PC-3 (cell line): ENCODE data around the gene ZNF281. TPM values are rescaled to one million over a fixed set of nuclear protein-coding genes. Genes with fewer than 3 reads are reported as not detected.

ENCODE experiments used
- ATAC-seq: fragments of 200-7000 bp; cut with Tn5 transposase; 2 replicates; pipeline ENCODE4 v1.9.1; 2020; ENCODE audit warnings: mild to moderate bottlenecking, moderate library complexity
- BruUV-seq: library from RNA; stranded (reverse); fragments of 400-500 nt; replicated peaks from 2 replicates; lab custom pipeline; 2021; lab: Mats Ljungman, UMichigan
- CTCF ChIA-PET: fragments of 300-600 bp; sonication (Branson Sonifier 250); formaldehyde crosslinking; loops from one replicate; lab custom pipeline; 2022; ENCODE audit warnings: antibody characterized with exemption; lab: Charles Lee
- POLR2A ChIA-PET: fragments of 300-600 bp; sonication (Branson Sonifier 250); formaldehyde crosslinking; loops from one replicate; lab custom pipeline; 2022; ENCODE audit warnings: antibody characterized with exemption; ENCODE audit not compliant: unreplicated experiment; lab: Charles Lee
- DNase-seq: peaks from one replicate; pipeline ENCODE4 v3.0.0-alpha.2; 2015
- H2AFZ ChIP-seq: fragments of 300-600 bp; sonication (generic); 2 replicates; pipeline ENCODE4 v1.6.0; 2016; ENCODE audit warnings: antibody characterized with exemption, low read length
- H3F3A ChIP-seq: fragments of 300-600 bp; sonication (generic); one replicate; pipeline ENCODE4 v1.6.0; 2017; ENCODE audit warnings: antibody characterized with exemption, low read length, control low read depth, mild to moderate bottlenecking; ENCODE audit not compliant: unreplicated experiment
- H3K27ac ChIP-seq: fragments of 300-600 bp; sonication (generic); 2 replicates; pipeline ENCODE4 v1.5.1; 2016; ENCODE audit warnings: mild to moderate bottlenecking, low read length
- H3K27me3 ChIP-seq: fragments of 300-600 bp; sonication (generic); 2 replicates; pipeline ENCODE4 v1.6.1; 2016; ENCODE audit warnings: low read length, mixed read lengths
- H3K36me3 ChIP-seq: fragments of 300-600 bp; sonication (generic); 2 replicates; pipeline ENCODE4 v1.6.1; 2016; ENCODE audit warnings: low read depth, mixed run types, low read length, mixed read lengths
- H3K4me1 ChIP-seq: fragments of 300-600 bp; sonication (generic); 2 replicates; pipeline ENCODE4 v1.5.1; 2016; ENCODE audit warnings: low read length; ENCODE audit not compliant: insufficient read depth
- H3K4me2 ChIP-seq: fragments of 300-600 bp; sonication (generic); 2 replicates; pipeline ENCODE4 v1.6.0; 2016; ENCODE audit warnings: low read length
- H3K4me3 ChIP-seq: fragments of 300-600 bp; sonication (generic); 2 replicates; pipeline ENCODE4 v1.5.1; 2016; ENCODE audit warnings: mild to moderate bottlenecking, low read length, mixed read lengths
- H3K79me2 ChIP-seq: fragments of 300-600 bp; sonication (generic); 2 replicates; pipeline ENCODE4 v1.6.1; 2017; ENCODE audit warnings: low read length, mixed read lengths
- H3K9ac ChIP-seq: fragments of 300-600 bp; sonication (generic); 2 replicates; pipeline ENCODE4 v1.6.0; 2016; ENCODE audit warnings: mild to moderate bottlenecking, low read length
- H3K9me2 ChIP-seq: fragments of 300-600 bp; sonication (generic); replicated peaks from 2 replicates; pipeline ENCODE4 v1.6.1; 2016; ENCODE audit warnings: mixed run types, low read length, mixed read lengths
- H3K9me3 ChIP-seq: fragments of 300-600 bp; sonication (generic); 2 replicates; pipeline ENCODE4 v1.6.1; 2016; ENCODE audit warnings: low read length, mixed read lengths
- H4K20me1 ChIP-seq: fragments of 300-600 bp; sonication (generic); 2 replicates; pipeline ENCODE4 v1.6.1; 2016; ENCODE audit warnings: low read length, mixed read lengths
- EZH2 ChIP-seq: fragments of 300-600 bp; sonication (generic); IDR thresholded peaks from one replicate; pipeline ENCODE4 v1.6.1; 2017; ENCODE audit warnings: antibody characterized with exemption, mild to moderate bottlenecking, low read length; ENCODE audit not compliant: unreplicated experiment
- EZH2phosphoT487 ChIP-seq: fragments of 300-600 bp; sonication (generic); IDR thresholded peaks from 2 replicates; pipeline ENCODE4 v1.6.1; 2018; ENCODE audit warnings: mild to moderate bottlenecking, antibody characterized with exemption, low read length, borderline replicate concordance
- intact Hi-C: fragments of 100-400 bp; cut with micrococcal nuclease; formaldehyde crosslinking; loops from 2 replicates; pipeline ENCODE4 v1.9.0; 2023
- total RNA-seq: library from RNA; depleted of rRNA; stranded (reverse); fragments of >200 nt; gene quantifications from 2 replicates; pipeline ENCODE4 v1.2.3, GENCODE V29; 2014
- TF ChIP-seq, protein P1 (sequence below): fragments of 300-600 bp; sonication (generic); conservative IDR thresholded peaks from 2 replicates; pipeline ENCODE4 v1.5.1; 2017; ENCODE audit warnings: antibody characterized with exemption, low read depth, mild to moderate bottlenecking, low read length

The ZNF281 gene
- total RNA-seq, 1 experiment from 2014 or later, result 26.6 TPM

DNA sequence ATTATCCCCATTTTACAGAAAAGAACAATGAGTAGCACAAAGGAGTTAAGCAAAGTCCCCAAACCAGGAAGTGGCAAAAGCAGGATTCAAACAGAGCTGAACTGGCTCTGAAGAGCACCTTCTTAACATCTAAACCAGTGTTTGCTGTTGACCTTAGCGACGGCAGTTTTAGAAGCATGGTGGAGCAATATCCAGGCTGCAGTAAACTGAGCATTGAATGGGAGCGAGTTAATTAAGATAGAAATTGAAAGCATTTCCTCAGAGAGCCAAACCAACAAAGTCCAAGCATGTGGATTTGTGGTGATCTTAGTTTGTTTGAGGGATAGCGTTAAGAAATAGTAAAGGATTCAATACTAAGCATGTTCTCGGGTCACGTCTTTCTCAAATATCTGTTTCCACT is 13.4 kb upstream of the ZNF281 start:
- no peak overlapping the region for H2AFZ ChIP-seq
- no peak for DNase-seq
- POLR2A ChIA-PET, result no interaction called here

DNA sequence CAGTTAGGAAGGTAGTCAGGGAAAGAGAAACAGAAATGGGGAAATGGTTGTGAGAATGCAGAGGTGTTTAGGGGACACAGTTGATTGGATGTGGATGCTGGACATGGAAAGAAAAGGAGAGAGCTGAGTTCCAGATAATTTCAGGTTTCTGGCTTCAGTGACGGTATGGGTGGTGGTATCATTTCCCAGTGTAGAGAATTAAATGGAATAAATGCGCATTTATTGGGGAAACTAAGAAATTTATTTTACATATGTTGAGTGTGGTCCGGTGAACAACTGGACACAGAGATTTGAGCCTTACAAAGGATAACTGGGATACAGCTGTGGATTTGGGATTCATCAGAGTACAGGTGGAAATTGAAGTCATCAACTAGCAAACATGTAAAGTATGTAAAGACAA is 12.4 kb upstream of the ZNF281 start:
- Histone ChIP-seq H3K4me1 (peaks cover 5% of the 10 kb centered on the region), H3K36me3 (no peaks in the 10 kb centered on the region), H3K9me3 (no peaks in the 10 kb centered on the region), H3K4me2 (no peak overlapping the region), H3K4me3 (no peak overlapping the region), H3K9ac (no peak overlapping the region), H3K27ac (no peak overlapping the region), H3K79me2 (no peaks in the 10 kb centered on the region), H3K9me2 (no peaks in the 10 kb centered on the region), H3K27me3 (no peaks in the 10 kb centered on the region), H4K20me1 (no peaks in the 10 kb centered on the region), H3F3A (no peaks in the 10 kb centered on the region), H2AFZ (no peak overlapping the region)
- no peak for DNase-seq
- BruUV-seq, result no TSS peak
- ChIA-PET CTCF (no interaction called here), POLR2A (no interaction called here)
- intact Hi-C loops, result no loop called here
- no peak for ATAC-seq
- TF ChIP-seq EZH2phosphoT487, result no peak
- TF ChIP-seq EZH2, result no peak
- TF ChIP-seq, protein P1, sequence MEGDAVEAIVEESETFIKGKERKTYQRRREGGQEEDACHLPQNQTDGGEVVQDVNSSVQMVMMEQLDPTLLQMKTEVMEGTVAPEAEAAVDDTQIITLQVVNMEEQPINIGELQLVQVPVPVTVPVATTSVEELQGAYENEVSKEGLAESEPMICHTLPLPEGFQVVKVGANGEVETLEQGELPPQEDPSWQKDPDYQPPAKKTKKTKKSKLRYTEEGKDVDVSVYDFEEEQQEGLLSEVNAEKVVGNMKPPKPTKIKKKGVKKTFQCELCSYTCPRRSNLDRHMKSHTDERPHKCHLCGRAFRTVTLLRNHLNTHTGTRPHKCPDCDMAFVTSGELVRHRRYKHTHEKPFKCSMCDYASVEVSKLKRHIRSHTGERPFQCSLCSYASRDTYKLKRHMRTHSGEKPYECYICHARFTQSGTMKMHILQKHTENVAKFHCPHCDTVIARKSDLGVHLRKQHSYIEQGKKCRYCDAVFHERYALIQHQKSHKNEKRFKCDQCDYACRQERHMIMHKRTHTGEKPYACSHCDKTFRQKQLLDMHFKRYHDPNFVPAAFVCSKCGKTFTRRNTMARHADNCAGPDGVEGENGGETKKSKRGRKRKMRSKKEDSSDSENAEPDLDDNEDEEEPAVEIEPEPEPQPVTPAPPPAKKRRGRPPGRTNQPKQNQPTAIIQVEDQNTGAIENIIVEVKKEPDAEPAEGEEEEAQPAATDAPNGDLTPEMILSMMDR, result no peak

More for the DNA sequence above, 13.4 kb upstream of the ZNF281 start:
- H3K27ac ChIP-seq, result no peak overlapping the region
- H3K36me3 ChIP-seq, result no peaks in the 10 kb centered on the region
- no TSS peak for BruUV-seq
- H3K4me3 ChIP-seq, result no peak overlapping the region
- intact Hi-C loops, result no loop called here
- H3K9me2 ChIP-seq, result no peaks in the 10 kb centered on the region
- no peaks in the 10 kb centered on the region for H3F3A ChIP-seq
- no peaks in the 10 kb centered on the region for H3K27me3 ChIP-seq
- H3K9ac ChIP-seq, result no peak overlapping the region
- no peak overlapping the region for H3K4me2 ChIP-seq
- H4K20me1 ChIP-seq, result no peaks in the 10 kb centered on the region
- TF ChIP-seq, protein P1, result no peak
- no peak for TF ChIP-seq EZH2
- no peak for TF ChIP-seq EZH2phosphoT487
- peaks cover 8% of the 10 kb centered on the region for H3K4me1 ChIP-seq
- no peaks in the 10 kb centered on the region for H3K79me2 ChIP-seq
- CTCF ChIA-PET, result no interaction called here
- no peak for ATAC-seq
- H3K9me3 ChIP-seq, result no peaks in the 10 kb centered on the region

DNA sequence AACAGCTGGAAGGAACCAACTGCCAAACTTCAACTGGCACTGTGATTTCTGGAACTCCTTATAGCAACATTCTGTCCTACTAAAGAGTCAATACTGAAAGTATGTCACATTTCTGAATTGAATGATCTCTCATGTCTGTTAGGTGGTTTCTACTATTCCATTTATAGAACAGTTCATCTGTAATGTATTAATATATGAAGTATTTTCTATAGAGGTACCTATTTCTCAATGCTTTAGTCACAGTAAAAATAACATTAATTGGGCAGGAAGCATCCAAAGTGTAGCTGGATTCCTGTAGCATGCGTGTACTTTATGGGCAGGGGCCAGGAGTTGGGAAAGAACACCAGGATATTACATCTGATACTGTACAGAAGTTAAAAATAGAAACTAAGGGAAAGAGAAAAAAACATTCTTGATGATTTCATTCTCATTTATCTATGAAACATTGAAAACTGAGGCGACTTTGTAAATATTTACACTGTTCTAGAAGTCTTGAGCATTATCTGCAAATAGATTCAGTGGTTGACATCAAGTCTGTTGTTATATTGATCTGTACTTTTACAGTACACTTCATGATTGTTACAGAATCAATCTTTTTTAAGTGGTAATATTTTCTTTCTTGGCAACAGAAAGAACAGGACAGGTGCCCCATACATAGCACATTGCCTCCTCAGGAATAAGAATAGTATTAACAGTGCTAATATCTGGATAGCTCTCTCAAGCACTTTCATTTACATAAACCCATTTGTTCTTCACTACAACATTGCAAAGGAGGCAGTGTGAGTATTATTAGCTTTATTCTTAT is 6.2 kb upstream of the ZNF281 start:
- H3K79me2 ChIP-seq, result no peaks in the 10 kb centered on the region
- peak; percentile 94 for ATAC-seq
- H3K9me2 ChIP-seq, result no peaks in the 10 kb centered on the region
- intact Hi-C loops, result loop anchor here (1.0 to 2.0 kb wide), 3 partner anchors 23 to 72 kb away; no protein-coding TSS in a partner anchor
- CTCF ChIA-PET, result interaction anchor here (0.8 to 1.7 kb wide), 4 partner anchors 22 to 136 kb away, joined by 4 to 10 read pairs (median 6); no protein-coding TSS in a partner anchor
- POLR2A ChIA-PET, result no interaction called here
- H2AFZ ChIP-seq, result peak overlapping the region; percentile 63; the same call in 1 of the 2 replicates
- H3K9me3 ChIP-seq, result no peaks in the 10 kb centered on the region
- peaks cover 35% of the 10 kb centered on the region for H3K4me1 ChIP-seq
- no peaks in the 10 kb centered on the region for H3K36me3 ChIP-seq
- H3K27ac ChIP-seq, result peak overlapping the region; percentile 92
- no peaks in the 10 kb centered on the region for H4K20me1 ChIP-seq
- H3K27me3 ChIP-seq, result no peaks in the 10 kb centered on the region
- peak; percentile 100 for DNase-seq
- TF ChIP-seq EZH2, result no peak
- TF ChIP-seq, protein P1, result no peak
- H3K4me2 ChIP-seq, result peak overlapping the region; percentile 79
- BruUV-seq, result TSS peak; percentile 83
- peak overlapping the region; percentile 51 for H3K4me3 ChIP-seq
- H3K9ac ChIP-seq, result peak overlapping the region; percentile 63
- peaks cover 13% of the 10 kb centered on the region for H3F3A ChIP-seq
